PC-3 (cell line): ENCODE results near the gene VASN. TPM values are rescaled to one million over a fixed set of nuclear protein-coding genes. Genes with fewer than 3 reads are reported as not detected.

Experiments used
- ATAC-seq: fragments of 200-7000 bp; cut with Tn5 transposase; 2 replicates; pipeline ENCODE4 v1.9.1; 2020; ENCODE audit warnings: mild to moderate bottlenecking, moderate library complexity
- BruUV-seq: library from RNA; stranded (reverse); fragments of 400-500 nt; replicated peaks from 2 replicates; lab custom pipeline; 2021; lab: Mats Ljungman, UMichigan
- CTCF ChIA-PET: fragments of 300-600 bp; sonication (Branson Sonifier 250); formaldehyde crosslinking; loops from one replicate; lab custom pipeline; 2022; ENCODE audit warnings: antibody characterized with exemption; lab: Charles Lee
- POLR2A ChIA-PET: fragments of 300-600 bp; sonication (Branson Sonifier 250); formaldehyde crosslinking; loops from one replicate; lab custom pipeline; 2022; ENCODE audit warnings: antibody characterized with exemption; ENCODE audit not compliant: unreplicated experiment; lab: Charles Lee
- DNase-seq: peaks from one replicate; pipeline ENCODE4 v3.0.0-alpha.2; 2015
- H2AFZ ChIP-seq: fragments of 300-600 bp; sonication (generic); 2 replicates; pipeline ENCODE4 v1.6.0; 2016; ENCODE audit warnings: antibody characterized with exemption, low read length
- H3F3A ChIP-seq: fragments of 300-600 bp; sonication (generic); one replicate; pipeline ENCODE4 v1.6.0; 2017; ENCODE audit warnings: antibody characterized with exemption, low read length, control low read depth, mild to moderate bottlenecking; ENCODE audit not compliant: unreplicated experiment
- H3K27ac ChIP-seq: fragments of 300-600 bp; sonication (generic); 2 replicates; pipeline ENCODE4 v1.5.1; 2016; ENCODE audit warnings: mild to moderate bottlenecking, low read length
- H3K27me3 ChIP-seq: fragments of 300-600 bp; sonication (generic); 2 replicates; pipeline ENCODE4 v1.6.1; 2016; ENCODE audit warnings: low read length, mixed read lengths
- H3K36me3 ChIP-seq: fragments of 300-600 bp; sonication (generic); 2 replicates; pipeline ENCODE4 v1.6.1; 2016; ENCODE audit warnings: low read depth, mixed run types, low read length, mixed read lengths
- H3K4me1 ChIP-seq: fragments of 300-600 bp; sonication (generic); 2 replicates; pipeline ENCODE4 v1.5.1; 2016; ENCODE audit warnings: low read length; ENCODE audit not compliant: insufficient read depth
- H3K4me2 ChIP-seq: fragments of 300-600 bp; sonication (generic); 2 replicates; pipeline ENCODE4 v1.6.0; 2016; ENCODE audit warnings: low read length
- H3K4me3 ChIP-seq: fragments of 300-600 bp; sonication (generic); 2 replicates; pipeline ENCODE4 v1.5.1; 2016; ENCODE audit warnings: mild to moderate bottlenecking, low read length, mixed read lengths
- H3K79me2 ChIP-seq: fragments of 300-600 bp; sonication (generic); 2 replicates; pipeline ENCODE4 v1.6.1; 2017; ENCODE audit warnings: low read length, mixed read lengths
- H3K9ac ChIP-seq: fragments of 300-600 bp; sonication (generic); 2 replicates; pipeline ENCODE4 v1.6.0; 2016; ENCODE audit warnings: mild to moderate bottlenecking, low read length
- H3K9me2 ChIP-seq: fragments of 300-600 bp; sonication (generic); replicated peaks from 2 replicates; pipeline ENCODE4 v1.6.1; 2016; ENCODE audit warnings: mixed run types, low read length, mixed read lengths
- H3K9me3 ChIP-seq: fragments of 300-600 bp; sonication (generic); 2 replicates; pipeline ENCODE4 v1.6.1; 2016; ENCODE audit warnings: low read length, mixed read lengths
- H4K20me1 ChIP-seq: fragments of 300-600 bp; sonication (generic); 2 replicates; pipeline ENCODE4 v1.6.1; 2016; ENCODE audit warnings: low read length, mixed read lengths
- EZH2 ChIP-seq: fragments of 300-600 bp; sonication (generic); IDR thresholded peaks from one replicate; pipeline ENCODE4 v1.6.1; 2017; ENCODE audit warnings: antibody characterized with exemption, mild to moderate bottlenecking, low read length; ENCODE audit not compliant: unreplicated experiment
- EZH2phosphoT487 ChIP-seq: fragments of 300-600 bp; sonication (generic); IDR thresholded peaks from 2 replicates; pipeline ENCODE4 v1.6.1; 2018; ENCODE audit warnings: mild to moderate bottlenecking, antibody characterized with exemption, low read length, borderline replicate concordance
- intact Hi-C: fragments of 100-400 bp; cut with micrococcal nuclease; formaldehyde crosslinking; loops from 2 replicates; pipeline ENCODE4 v1.9.0; 2023
- total RNA-seq: library from RNA; depleted of rRNA; stranded (reverse); fragments of >200 nt; gene quantifications from 2 replicates; pipeline ENCODE4 v1.2.3, GENCODE V29; 2014
- TF ChIP-seq, protein P1 (sequence below): fragments of 300-600 bp; sonication (generic); conservative IDR thresholded peaks from 2 replicates; pipeline ENCODE4 v1.5.1; 2017; ENCODE audit warnings: antibody characterized with exemption, low read depth, mild to moderate bottlenecking, low read length

The VASN gene
- total RNA-seq, 1 experiment from 2014 or later: 12.2 TPM

DNA sequence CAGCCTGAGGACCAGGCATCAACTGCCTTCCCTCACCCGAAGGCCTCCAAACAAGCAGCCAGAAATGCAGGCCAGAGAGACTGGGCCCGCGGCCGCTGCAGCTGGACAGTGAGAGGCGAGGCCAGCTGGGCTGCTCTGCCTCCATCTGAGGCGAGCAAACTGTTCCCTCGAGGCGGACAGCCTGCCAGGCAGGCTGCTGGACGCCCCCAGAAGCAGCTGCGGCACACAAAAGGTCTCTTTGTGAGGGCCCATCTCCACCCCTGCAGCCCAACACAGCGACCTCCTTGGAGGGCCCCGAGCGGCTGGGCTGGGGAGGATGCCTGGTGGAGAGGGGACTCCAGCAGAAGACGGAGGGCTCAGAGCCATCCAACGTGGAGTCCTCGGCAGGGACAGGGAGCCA is 40.0 kb downstream of the VASN start:
- no peaks in the 10 kb centered on the region for H3K9me3 ChIP-seq
- H3K27me3 ChIP-seq: no peaks in the 10 kb centered on the region
- peaks cover 23% of the 10 kb centered on the region; the same call in 1 of the 2 replicates for H4K20me1 ChIP-seq
- no peak overlapping the region for H2AFZ ChIP-seq
- H3K9me2 ChIP-seq: no peaks in the 10 kb centered on the region
- ATAC-seq: no peak
- no TSS peak for BruUV-seq
- no peak overlapping the region for H3K9ac ChIP-seq
- no peaks in the 10 kb centered on the region for H3K36me3 ChIP-seq
- no peaks in the 10 kb centered on the region for H3F3A ChIP-seq
- POLR2A ChIA-PET: no interaction called here
- DNase-seq: no peak
- intact Hi-C loops: no loop called here
- H3K27ac ChIP-seq: no peak overlapping the region
- H3K4me1 ChIP-seq: peaks cover 27% of the 10 kb centered on the region
- CTCF ChIA-PET: interaction anchor here (0.5 kb wide), 1 partner anchor 9 kb away, joined by 3 read pairs; no protein-coding TSS in a partner anchor
- no peak overlapping the region for H3K4me3 ChIP-seq
- peaks cover 18% of the 10 kb centered on the region for H3K79me2 ChIP-seq
- H3K4me2 ChIP-seq: no peak overlapping the region
- TF ChIP-seq EZH2 (no peak), EZH2phosphoT487 (no peak)
- TF ChIP-seq, protein P1, sequence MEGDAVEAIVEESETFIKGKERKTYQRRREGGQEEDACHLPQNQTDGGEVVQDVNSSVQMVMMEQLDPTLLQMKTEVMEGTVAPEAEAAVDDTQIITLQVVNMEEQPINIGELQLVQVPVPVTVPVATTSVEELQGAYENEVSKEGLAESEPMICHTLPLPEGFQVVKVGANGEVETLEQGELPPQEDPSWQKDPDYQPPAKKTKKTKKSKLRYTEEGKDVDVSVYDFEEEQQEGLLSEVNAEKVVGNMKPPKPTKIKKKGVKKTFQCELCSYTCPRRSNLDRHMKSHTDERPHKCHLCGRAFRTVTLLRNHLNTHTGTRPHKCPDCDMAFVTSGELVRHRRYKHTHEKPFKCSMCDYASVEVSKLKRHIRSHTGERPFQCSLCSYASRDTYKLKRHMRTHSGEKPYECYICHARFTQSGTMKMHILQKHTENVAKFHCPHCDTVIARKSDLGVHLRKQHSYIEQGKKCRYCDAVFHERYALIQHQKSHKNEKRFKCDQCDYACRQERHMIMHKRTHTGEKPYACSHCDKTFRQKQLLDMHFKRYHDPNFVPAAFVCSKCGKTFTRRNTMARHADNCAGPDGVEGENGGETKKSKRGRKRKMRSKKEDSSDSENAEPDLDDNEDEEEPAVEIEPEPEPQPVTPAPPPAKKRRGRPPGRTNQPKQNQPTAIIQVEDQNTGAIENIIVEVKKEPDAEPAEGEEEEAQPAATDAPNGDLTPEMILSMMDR: no peak

GRCh38 chr16:4412159-4412558 is 40.5 kb downstream of the VASN start:
- no peak for DNase-seq
- peaks cover 27% of the 10 kb centered on the region for H3K4me1 ChIP-seq
- H3K9ac ChIP-seq: no peak overlapping the region
- H4K20me1 ChIP-seq: peaks cover 23% of the 10 kb centered on the region; the same call in 1 of the 2 replicates
- H3K36me3 ChIP-seq: no peaks in the 10 kb centered on the region
- H3K27ac ChIP-seq: no peak overlapping the region
- intact Hi-C loops: no loop called here
- TF ChIP-seq EZH2 (no peak), EZH2phosphoT487 (no peak)
- TF ChIP-seq, protein P1: no peak
- H3K4me3 ChIP-seq: no peak overlapping the region
- ChIA-PET CTCF (interaction anchor here (0.5 kb wide), 1 partner anchor 9 kb away, joined by 3 read pairs; no protein-coding TSS in a partner anchor), POLR2A (no interaction called here)
- no peaks in the 10 kb centered on the region for H3K9me3 ChIP-seq
- H3K4me2 ChIP-seq: no peak overlapping the region
- no peaks in the 10 kb centered on the region for H3K27me3 ChIP-seq
- no peaks in the 10 kb centered on the region for H3F3A ChIP-seq
- H2AFZ ChIP-seq: no peak overlapping the region
- peaks cover 18% of the 10 kb centered on the region for H3K79me2 ChIP-seq
- no peak for ATAC-seq
- no peaks in the 10 kb centered on the region for H3K9me2 ChIP-seq
- BruUV-seq: no TSS peak

GRCh38 chr16:4412854-4413253 is 41.2 kb downstream of the VASN start:
- no peak overlapping the region for H3K4me3 ChIP-seq
- no peaks in the 10 kb centered on the region for H3F3A ChIP-seq
- BruUV-seq: no TSS peak
- TF ChIP-seq, protein P1: no peak
- TF ChIP-seq EZH2phosphoT487: no peak
- CTCF ChIA-PET: no interaction called here
- POLR2A ChIA-PET: no interaction called here
- no peak for ATAC-seq
- H3K27ac ChIP-seq: no peak overlapping the region
- H3K9me2 ChIP-seq: no peaks in the 10 kb centered on the region
- no peak overlapping the region for H3K9ac ChIP-seq
- no peaks in the 10 kb centered on the region for H3K27me3 ChIP-seq
- no peak for DNase-seq
- H3K9me3 ChIP-seq: no peaks in the 10 kb centered on the region
- H4K20me1 ChIP-seq: peaks cover 23% of the 10 kb centered on the region; the same call in 1 of the 2 replicates
- H2AFZ ChIP-seq: no peak overlapping the region
- peaks cover 27% of the 10 kb centered on the region for H3K4me1 ChIP-seq
- intact Hi-C loops: no loop called here
- no peak overlapping the region for H3K4me2 ChIP-seq
- H3K79me2 ChIP-seq: peaks cover 18% of the 10 kb centered on the region
- no peaks in the 10 kb centered on the region for H3K36me3 ChIP-seq
